Measurements from ENCODE around the gene GLT1D1.

Gene GLT1D1

DNA sequence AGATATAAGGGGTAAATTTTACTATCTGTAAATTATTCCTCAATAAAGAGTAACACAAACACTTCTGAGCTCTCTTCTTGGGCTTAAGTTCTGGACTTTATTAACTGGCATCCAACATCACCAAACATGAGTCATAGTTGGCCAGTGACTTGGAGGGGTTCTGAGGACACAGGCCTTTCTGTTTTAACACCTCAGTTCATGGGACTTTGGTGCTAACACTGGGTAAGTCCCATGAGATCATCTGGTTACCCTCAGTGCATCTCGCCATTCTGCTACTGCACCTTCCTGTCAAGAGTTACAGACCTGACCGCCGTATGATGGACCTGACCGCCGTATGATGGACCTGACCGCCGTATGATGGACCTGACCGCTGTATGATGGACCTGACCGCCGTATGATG, 39.4 kb upstream of the GLT1D1 start:
- H3K79me2 ChIP-seq (ENCODE audit: insufficient read depth, low read length) = peaks cover 92% of the 10 kb centered on the region
- peaks cover 15% of the 10 kb centered on the region for H3K4me1 ChIP-seq (ENCODE audit: insufficient read depth, low read length)
- H3K4me3 ChIP-seq (ENCODE audit: low read depth in 1 of 2, low read length in 2 of 2) = no peak overlapping the region

DNA sequence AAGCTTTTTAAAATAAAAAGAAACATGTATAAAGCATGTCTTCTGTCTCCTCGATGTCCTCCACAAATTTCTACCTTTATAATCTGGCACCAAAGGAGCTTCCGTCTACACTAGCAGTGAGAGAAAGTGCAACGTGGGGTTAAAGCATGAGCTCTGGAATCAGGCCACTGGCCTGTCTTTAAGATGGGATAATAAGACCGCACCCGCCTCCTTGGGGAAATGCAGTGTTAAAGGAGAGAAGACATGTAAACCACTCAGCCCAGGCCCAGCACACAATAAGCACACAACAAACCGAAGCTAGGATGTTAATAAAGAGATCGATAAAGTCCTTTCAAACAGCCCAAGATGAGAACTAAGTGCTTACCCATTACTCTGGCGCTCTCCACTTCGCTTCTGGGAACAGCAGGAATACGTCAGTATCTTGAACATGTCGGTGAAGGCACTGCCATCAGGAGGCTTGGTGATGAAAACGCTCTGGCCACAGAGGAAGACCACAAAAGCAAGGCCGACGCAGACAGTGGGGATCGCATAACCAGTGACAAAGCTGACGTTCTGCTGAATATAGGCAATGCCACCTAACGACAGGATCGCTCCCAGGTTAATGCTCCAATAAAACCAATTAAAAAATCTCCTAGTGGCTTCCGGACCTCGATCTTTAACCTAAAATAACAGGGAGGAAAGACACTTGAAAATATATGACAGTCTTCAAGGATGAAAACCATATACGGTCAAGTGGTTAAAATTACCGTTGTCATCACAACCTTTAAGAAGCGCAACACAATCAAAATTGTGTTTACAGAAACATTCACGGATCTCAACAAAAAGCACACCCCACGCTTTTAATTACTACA, 38.6 kb upstream of the GLT1D1 start:
- peaks cover 34% of the 10 kb centered on the region for H3K36me3 ChIP-seq (ENCODE audit: insufficient read depth, low read length)
- H4K20me1 ChIP-seq (ENCODE audit: insufficient read depth, low read length) = peaks cover 78% of the 10 kb centered on the region
- H3K4me3 ChIP-seq (ENCODE audit: low read depth in 1 of 2, low read length in 2 of 2) = no peak overlapping the region
- H3K27me3 ChIP-seq (ENCODE audit: insufficient read depth, low read length, poor library complexity) = no peaks in the 10 kb centered on the region
- no peak overlapping the region for H3K9ac ChIP-seq (ENCODE audit: low read depth, low read length)
- DNase-seq (no peak), ATAC-seq (ENCODE audit: insufficient read depth, low read depth) (no peak)
- H3K4me1 ChIP-seq (ENCODE audit: insufficient read depth, low read length) = peaks cover 20% of the 10 kb centered on the region
- H3K27ac ChIP-seq (ENCODE audit: low read length) = no peak overlapping the region
- TF ChIP-seq, protein P1, sequence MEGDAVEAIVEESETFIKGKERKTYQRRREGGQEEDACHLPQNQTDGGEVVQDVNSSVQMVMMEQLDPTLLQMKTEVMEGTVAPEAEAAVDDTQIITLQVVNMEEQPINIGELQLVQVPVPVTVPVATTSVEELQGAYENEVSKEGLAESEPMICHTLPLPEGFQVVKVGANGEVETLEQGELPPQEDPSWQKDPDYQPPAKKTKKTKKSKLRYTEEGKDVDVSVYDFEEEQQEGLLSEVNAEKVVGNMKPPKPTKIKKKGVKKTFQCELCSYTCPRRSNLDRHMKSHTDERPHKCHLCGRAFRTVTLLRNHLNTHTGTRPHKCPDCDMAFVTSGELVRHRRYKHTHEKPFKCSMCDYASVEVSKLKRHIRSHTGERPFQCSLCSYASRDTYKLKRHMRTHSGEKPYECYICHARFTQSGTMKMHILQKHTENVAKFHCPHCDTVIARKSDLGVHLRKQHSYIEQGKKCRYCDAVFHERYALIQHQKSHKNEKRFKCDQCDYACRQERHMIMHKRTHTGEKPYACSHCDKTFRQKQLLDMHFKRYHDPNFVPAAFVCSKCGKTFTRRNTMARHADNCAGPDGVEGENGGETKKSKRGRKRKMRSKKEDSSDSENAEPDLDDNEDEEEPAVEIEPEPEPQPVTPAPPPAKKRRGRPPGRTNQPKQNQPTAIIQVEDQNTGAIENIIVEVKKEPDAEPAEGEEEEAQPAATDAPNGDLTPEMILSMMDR (IDR thresholded peaks at IDR 0.05; ENCODE audit: borderline replicate concordance, extremely low read depth, low read length, poor library complexity, severe bottlenecking) = no peak
- no peak for TF ChIP-seq EZH2 (IDR thresholded peaks at IDR 0.05; ENCODE audit: borderline replicate concordance, low read depth, low read length, severe bottlenecking)
- H3K4me2 ChIP-seq (ENCODE audit: insufficient read depth, low read length) = no peak overlapping the region
- H2AFZ ChIP-seq (ENCODE audit: low read depth, low read length) = no peak overlapping the region
- no peaks in the 10 kb centered on the region for H3K9me3 ChIP-seq (ENCODE audit: insufficient read depth, low read length, severe bottlenecking)
- H3K79me2 ChIP-seq (ENCODE audit: insufficient read depth, low read length) = peaks cover 97% of the 10 kb centered on the region

More for the DNA sequence above, 39.4 kb upstream of the GLT1D1 start:
- TF ChIP-seq, protein P1 (IDR thresholded peaks at IDR 0.05; ENCODE audit: borderline replicate concordance, extremely low read depth, low read length, poor library complexity, severe bottlenecking) = no peak
- TF ChIP-seq EZH2 (IDR thresholded peaks at IDR 0.05; ENCODE audit: borderline replicate concordance, low read depth, low read length, severe bottlenecking) = no peak
- Histone ChIP-seq H3K27me3 (ENCODE audit: insufficient read depth, low read length, poor library complexity) (no peaks in the 10 kb centered on the region), H4K20me1 (ENCODE audit: insufficient read depth, low read length) (peaks cover 78% of the 10 kb centered on the region), H3K27ac (ENCODE audit: low read length) (no peak overlapping the region), H3K36me3 (ENCODE audit: insufficient read depth, low read length) (peaks cover 39% of the 10 kb centered on the region), H3K4me2 (ENCODE audit: insufficient read depth, low read length) (no peak overlapping the region), H2AFZ (ENCODE audit: low read depth, low read length) (no peak overlapping the region), H3K9ac (ENCODE audit: low read depth, low read length) (no peak overlapping the region), H3K9me3 (ENCODE audit: insufficient read depth, low read length, severe bottlenecking) (no peaks in the 10 kb centered on the region)
- DNase-seq (no peak), ATAC-seq (ENCODE audit: insufficient read depth, low read depth) (no peak)

DNA sequence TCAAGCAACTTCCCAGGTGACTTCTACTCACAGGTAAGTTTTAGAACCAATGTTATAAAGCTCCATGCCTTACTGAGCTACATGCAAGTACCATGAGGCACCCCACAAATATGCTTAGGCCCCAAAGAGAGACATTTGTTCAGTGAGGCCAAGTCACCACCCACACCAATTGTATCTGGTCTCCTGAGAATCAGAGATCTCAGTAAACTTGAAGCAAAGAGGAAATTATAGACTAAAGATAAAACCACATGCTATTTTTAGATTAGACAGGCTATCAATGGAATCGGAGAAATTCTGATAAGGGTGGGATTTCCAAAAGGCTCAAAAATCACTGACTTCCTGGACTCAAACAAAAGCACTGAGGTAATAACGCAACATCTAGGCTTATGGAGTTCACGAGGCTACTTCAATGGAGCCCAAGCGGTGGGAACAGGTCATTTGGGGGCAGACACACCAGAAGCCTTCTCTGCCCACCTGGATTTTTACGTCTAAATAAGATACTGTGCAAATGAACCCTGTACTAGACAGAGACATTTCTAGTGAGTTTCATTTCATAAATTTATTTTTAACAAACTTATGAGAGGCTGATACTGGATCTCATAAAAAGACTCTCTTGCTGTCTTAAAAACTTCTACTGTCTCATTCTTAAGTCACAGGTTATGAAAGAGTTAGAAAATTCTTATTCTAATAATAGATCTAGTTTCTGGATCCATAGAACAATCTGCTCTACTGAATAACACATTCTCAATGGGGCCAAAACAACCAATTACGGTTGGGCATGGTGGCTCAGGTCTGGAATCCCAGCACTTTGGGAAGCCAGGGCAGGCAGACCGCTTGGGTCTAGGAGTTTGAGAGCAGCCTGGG, 37.3 kb upstream of the GLT1D1 start:
- H3K27me3 ChIP-seq (ENCODE audit: insufficient read depth, low read length, poor library complexity) = no peaks in the 10 kb centered on the region
- H3K9ac ChIP-seq (ENCODE audit: low read depth, low read length) = no peak overlapping the region
- H3K79me2 ChIP-seq (ENCODE audit: insufficient read depth, low read length) = peaks cover 100% of the 10 kb centered on the region
- no peak overlapping the region for H3K27ac ChIP-seq (ENCODE audit: low read length)
- DNase-seq (no peak), ATAC-seq (ENCODE audit: insufficient read depth, low read depth) (no peak)
- H3K4me2 ChIP-seq (ENCODE audit: insufficient read depth, low read length) = no peak overlapping the region
- H3K4me3 ChIP-seq (ENCODE audit: low read depth in 1 of 2, low read length in 2 of 2) = no peak overlapping the region
- peaks cover 41% of the 10 kb centered on the region for H3K36me3 ChIP-seq (ENCODE audit: insufficient read depth, low read length)
- no peak overlapping the region for H2AFZ ChIP-seq (ENCODE audit: low read depth, low read length)
- H4K20me1 ChIP-seq (ENCODE audit: insufficient read depth, low read length) = peaks cover 81% of the 10 kb centered on the region
- peaks cover 34% of the 10 kb centered on the region for H3K4me1 ChIP-seq (ENCODE audit: insufficient read depth, low read length)
- no peaks in the 10 kb centered on the region for H3K9me3 ChIP-seq (ENCODE audit: insufficient read depth, low read length, severe bottlenecking)
- no peak for TF ChIP-seq EZH2 (IDR thresholded peaks at IDR 0.05; ENCODE audit: borderline replicate concordance, low read depth, low read length, severe bottlenecking)
- TF ChIP-seq, protein P1 (IDR thresholded peaks at IDR 0.05; ENCODE audit: borderline replicate concordance, extremely low read depth, low read length, poor library complexity, severe bottlenecking) = no peak

All from DND-41 (cell line).